Stomach (tissue), 9 donors: ENCODE data around the gene HK1. TPM values are rescaled to one million over a fixed set of nuclear protein-coding genes. Genes with fewer than 3 reads are reported as not detected.

Source experiments
- DNase-seq, 2 donors: peaks; one replicate each; pipeline versions ENCODE4 v3.0.0 to v3.0.0-alpha.2; 2013 to 2019
- H3K27ac ChIP-seq, 5 donors: fragments of 200-600 bp in 4 of 5; sonication (generic) in 4 of 5; one replicate each; pipeline ENCODE4 v1.5.1; 2013 to 2019; ENCODE audit warnings: mild to moderate bottlenecking in 1 of 5, moderate library complexity in 1 of 5
- H3K27me3 ChIP-seq, 3 donors: fragments of 200-600 bp; sonication (generic); one replicate each; pipeline ENCODE4 v1.5.1; 2017 to 2019; ENCODE audit warnings: mixed run types in 1 of 3
- H3K36me3 ChIP-seq, 4 donors: fragments of 200-600 bp; sonication (generic); 1 replicate in 3 of 4; 2 replicates in 1 of 4; pipeline ENCODE4 v1.5.1; 2016 to 2019
- H3K4me1 ChIP-seq, 4 donors: fragments of 200-600 bp; sonication (generic); one replicate each; pipeline ENCODE4 v1.5.1; 2016 to 2019
- H3K4me3 ChIP-seq, 4 donors: fragments of 200-600 bp; sonication (generic) in 3 of 4; one replicate each; pipeline ENCODE4 v1.5.1; 2016 to 2019; ENCODE audit warnings: mild to moderate bottlenecking in 1 of 4
- H3K9me3 ChIP-seq, 4 donors: fragments of 200-600 bp; sonication (generic); one replicate each; pipeline ENCODE4 v1.5.1; 2016 to 2019
- EP300 ChIP-seq: sonication (generic); formaldehyde crosslinking; IDR thresholded peaks from one replicate; pipeline ENCODE4 v1.6.1; 2017; ENCODE audit warnings: antibody characterized with exemption
- POLR2A ChIP-seq, 4 donors: fragments of 450-650 bp; IDR thresholded peaks; one replicate each; pipeline ENCODE4 v1.6.1; 2016; ENCODE audit warnings: antibody characterized with exemption in 4 of 4, control low read depth in 2 of 4, mild to moderate bottlenecking in 1 of 4, moderate library complexity in 1 of 4
- POLR2AphosphoS5 ChIP-seq, 3 donors: sonication (generic); formaldehyde crosslinking; IDR thresholded peaks; one replicate each; pipeline ENCODE4 v1.6.1; 2016; ENCODE audit warnings: antibody characterized with exemption in 3 of 3
- WGBS, 5 donors: extraction: QIAGEN DNeasy Blood & Tissue Kit in 3 of 5; methylation state at CpG; one replicate each; pipeline versions ENCODE4 v1.1.5 to v1.1.7; 2013 to 2018; 5-methylcytosine and 5-hydroxymethylcytosine counted together
- intact Hi-C: fragments of 100-400 bp; cut with DNase I; formaldehyde crosslinking; loops from one replicate; pipeline ENCODE4 v1.15.1; 2023; ENCODE audit warnings: low total_unique reads
- polyA plus RNA-seq, 3 donors: library from polyadenylated mRNA; stranded (reverse); fragments of 200-250 nt; gene quantifications; one replicate each; pipeline ENCODE4 v1.2.3, GENCODE V29; 2013
- total RNA-seq, 5 donors: library from RNA; depleted of rRNA; stranded (reverse); fragments of >200 nt; gene quantifications; one replicate each; pipeline versions ENCODE4 v1.1.0 to v1.2.3, GENCODE V29; 2014 to 2016
- TF ChIP-seq, protein P1 (sequence below), 7 experiments: fragments of 450-650 bp in 4 of 7; fragments of 200-600 bp in 3 of 7; sonication (generic) in 3 of 7; IDR thresholded peaks; one replicate each; pipeline ENCODE4 v1.5.1; 2016 to 2019; ENCODE audit warnings: antibody characterized with exemption in 7 of 7, control low read depth in 2 of 7, mild to moderate bottlenecking in 1 of 7
- donor health status: healthy with polysubstance abuse.
- donor health status: Bipolar disorder and iron deficiency.
- donor health status: healthy.

HK1 gene
- total and polyA plus RNA-seq, 8 donors = 32.7 to 60.9 (median 50.8) TPM

DNA sequence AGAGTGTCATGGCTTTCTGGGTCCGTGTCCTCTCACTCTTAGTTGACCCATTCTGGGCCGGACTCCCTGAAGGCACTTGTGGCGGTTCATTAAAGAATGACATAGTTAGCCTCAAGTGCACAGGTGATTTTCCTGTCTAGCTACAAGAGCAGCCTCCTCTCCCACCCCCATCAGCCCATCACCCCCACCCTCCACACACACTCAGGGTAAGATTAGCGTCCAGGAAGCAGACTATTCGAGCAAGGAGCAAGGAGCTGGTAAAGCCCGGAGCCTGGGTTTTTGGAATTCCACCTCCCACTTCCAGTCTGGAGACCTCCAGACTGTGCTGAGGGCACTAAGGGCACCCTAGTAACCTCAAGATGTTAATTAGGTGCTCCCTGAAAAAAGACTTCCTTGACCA is 98.9 kb downstream of the HK1 start:
- H3K9me3 ChIP-seq = no peaks in the 10 kb centered on the region
- WGBS, 5 donors = 74 to 91% (median 82%) methylated on average over 6 of the region's 6 CpGs
- H3K36me3 ChIP-seq = peaks cover 59 to 100% (median 91%) of the 10 kb centered on the region in 4 donors
- TF ChIP-seq POLR2AphosphoS5 (IDR thresholded peaks at IDR 0.05) (no peak), POLR2A (IDR thresholded peaks at IDR 0.05) (no peak), EP300 (no peak)
- TF ChIP-seq, protein P1, sequence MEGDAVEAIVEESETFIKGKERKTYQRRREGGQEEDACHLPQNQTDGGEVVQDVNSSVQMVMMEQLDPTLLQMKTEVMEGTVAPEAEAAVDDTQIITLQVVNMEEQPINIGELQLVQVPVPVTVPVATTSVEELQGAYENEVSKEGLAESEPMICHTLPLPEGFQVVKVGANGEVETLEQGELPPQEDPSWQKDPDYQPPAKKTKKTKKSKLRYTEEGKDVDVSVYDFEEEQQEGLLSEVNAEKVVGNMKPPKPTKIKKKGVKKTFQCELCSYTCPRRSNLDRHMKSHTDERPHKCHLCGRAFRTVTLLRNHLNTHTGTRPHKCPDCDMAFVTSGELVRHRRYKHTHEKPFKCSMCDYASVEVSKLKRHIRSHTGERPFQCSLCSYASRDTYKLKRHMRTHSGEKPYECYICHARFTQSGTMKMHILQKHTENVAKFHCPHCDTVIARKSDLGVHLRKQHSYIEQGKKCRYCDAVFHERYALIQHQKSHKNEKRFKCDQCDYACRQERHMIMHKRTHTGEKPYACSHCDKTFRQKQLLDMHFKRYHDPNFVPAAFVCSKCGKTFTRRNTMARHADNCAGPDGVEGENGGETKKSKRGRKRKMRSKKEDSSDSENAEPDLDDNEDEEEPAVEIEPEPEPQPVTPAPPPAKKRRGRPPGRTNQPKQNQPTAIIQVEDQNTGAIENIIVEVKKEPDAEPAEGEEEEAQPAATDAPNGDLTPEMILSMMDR (IDR thresholded peaks at IDR 0.05) = no peak
- H3K27ac ChIP-seq = peak overlapping the region in 3 of 5 donors; percentile 8 to 57 (median 36)
- H3K4me1 ChIP-seq = peaks cover 0 to 47% (median 30%) of the 10 kb centered on the region in 4 donors
- no peak for DNase-seq
- H3K27me3 ChIP-seq = no peaks in the 10 kb centered on the region
- intact Hi-C loops = no loop called here
- H3K4me3 ChIP-seq = no peak overlapping the region

DNA sequence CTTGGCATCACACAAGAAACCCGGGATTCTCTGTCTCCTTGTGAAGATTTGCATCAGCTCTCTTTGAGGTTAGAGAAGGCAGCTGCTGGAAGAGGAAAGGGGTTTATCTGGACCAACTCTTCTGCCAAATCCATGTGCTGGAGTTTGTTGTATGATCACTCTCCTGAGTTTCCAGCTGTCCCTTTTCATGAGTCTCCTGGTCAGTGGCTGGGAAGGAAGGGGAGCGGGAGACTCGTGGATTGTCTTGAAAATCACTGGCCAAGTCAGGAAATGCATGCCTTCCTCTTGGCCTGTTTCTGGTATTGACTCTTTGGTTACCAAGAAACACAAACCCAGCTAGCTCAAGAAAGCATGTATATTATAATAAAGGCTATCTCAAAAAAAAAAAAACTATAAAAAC is 99.6 kb downstream of the HK1 start:
- intact Hi-C loops = no loop called here
- Histone ChIP-seq H3K4me3 (no peak overlapping the region), H3K4me1 (peaks cover 0 to 47% (median 33%) of the 10 kb centered on the region in 4 donors), H3K27ac (peak overlapping the region in 3 of 5 donors; percentile 36 to 57 (median 36)), H3K27me3 (no peaks in the 10 kb centered on the region), H3K9me3 (no peaks in the 10 kb centered on the region), H3K36me3 (peaks cover 65 to 100% (median 91%) of the 10 kb centered on the region in 4 donors)
- 41 to 66% (median 52%) methylated on average over 3 of the region's 3 CpGs for WGBS, 5 donors
- TF ChIP-seq, protein P1 (IDR thresholded peaks at IDR 0.05) = no peak
- TF ChIP-seq POLR2AphosphoS5 (IDR thresholded peaks at IDR 0.05) = peak in 1 of 3 donors; percentile 3
- DNase-seq = peak in 1 of 2 donors; percentile 67

DNA sequence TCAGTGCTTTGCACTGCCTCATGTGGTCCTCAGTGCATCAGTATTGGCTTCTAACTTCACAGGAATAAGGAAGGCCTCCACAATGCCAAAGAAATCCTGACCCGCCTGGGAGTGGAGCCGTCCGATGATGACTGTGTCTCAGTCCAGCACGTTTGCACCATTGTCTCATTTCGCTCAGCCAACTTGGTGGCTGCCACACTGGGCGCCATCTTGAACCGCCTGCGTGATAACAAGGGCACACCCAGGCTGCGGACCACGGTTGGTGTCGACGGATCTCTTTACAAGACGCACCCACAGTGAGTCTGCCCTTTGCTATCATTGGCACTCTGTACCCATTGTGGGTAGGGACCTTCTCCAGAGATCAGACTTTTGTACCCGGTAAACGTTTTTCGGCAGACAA is 101.5 kb downstream of the HK1 start:
- no peaks in the 10 kb centered on the region for H3K9me3 ChIP-seq
- WGBS, 5 donors = 94 to 98% (median 96%) methylated on average over 16 of the region's 16 CpGs
- H3K4me3 ChIP-seq = no peak overlapping the region
- intact Hi-C loops = loop anchor here (10.0 kb wide), 1 partner anchor 55 kb away; no protein-coding TSS in a partner anchor
- DNase-seq = no peak
- H3K4me1 ChIP-seq = peaks cover 0 to 51% (median 31%) of the 10 kb centered on the region in 4 donors
- H3K27ac ChIP-seq = no peak overlapping the region
- TF ChIP-seq POLR2A (IDR thresholded peaks at IDR 0.05) = no peak
- TF ChIP-seq, protein P1 (IDR thresholded peaks at IDR 0.05) = no peak
- no peak for TF ChIP-seq EP300
- no peak for TF ChIP-seq POLR2AphosphoS5 (IDR thresholded peaks at IDR 0.05)
- peaks cover 65 to 100% (median 91%) of the 10 kb centered on the region in 4 donors for H3K36me3 ChIP-seq
- no peaks in the 10 kb centered on the region for H3K27me3 ChIP-seq

DNA sequence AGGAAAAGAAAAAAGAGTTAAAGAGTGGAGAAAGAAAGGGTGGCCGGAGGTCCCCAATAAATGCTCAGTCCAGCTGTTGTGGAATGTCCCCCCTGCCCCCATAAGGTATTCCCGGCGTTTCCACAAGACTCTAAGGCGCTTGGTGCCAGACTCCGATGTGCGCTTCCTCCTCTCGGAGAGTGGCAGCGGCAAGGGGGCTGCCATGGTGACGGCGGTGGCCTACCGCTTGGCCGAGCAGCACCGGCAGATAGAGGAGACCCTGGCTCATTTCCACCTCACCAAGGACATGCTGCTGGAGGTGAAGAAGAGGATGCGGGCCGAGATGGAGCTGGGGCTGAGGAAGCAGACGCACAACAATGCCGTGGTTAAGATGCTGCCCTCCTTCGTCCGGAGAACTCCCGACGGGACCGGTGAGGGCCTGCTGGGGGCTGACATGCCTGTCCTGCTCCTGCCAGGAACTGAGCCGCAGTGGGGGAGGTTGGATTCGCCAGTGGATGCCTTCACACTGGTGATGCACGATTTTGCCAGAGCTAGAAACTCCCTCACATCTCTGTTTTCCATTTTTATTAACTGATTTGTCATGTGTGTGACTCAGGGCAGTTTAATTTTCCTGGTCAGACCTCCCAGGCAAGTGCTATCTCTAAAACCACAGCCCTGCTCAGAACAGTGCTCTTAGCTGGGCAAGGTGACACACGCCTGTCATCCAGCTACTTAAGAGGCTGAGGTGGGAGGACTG is 104.3 kb downstream of the HK1 start:
- intact Hi-C loops = loop anchor here (10.0 kb wide), 1 partner anchor 58 kb away; no protein-coding TSS in a partner anchor
- no peaks in the 10 kb centered on the region for H3K9me3 ChIP-seq
- no peak overlapping the region for H3K4me3 ChIP-seq
- peaks cover 0 to 33% (median 15%) of the 10 kb centered on the region in 4 donors for H3K4me1 ChIP-seq
- H3K36me3 ChIP-seq = peaks cover 71 to 100% (median 98%) of the 10 kb centered on the region in 4 donors
- peak overlapping the region in 2 of 5 donors; percentile 3 to 27 for H3K27ac ChIP-seq
- DNase-seq = no peak
- TF ChIP-seq POLR2AphosphoS5 (IDR thresholded peaks at IDR 0.05) (no peak), EP300 (no peak), POLR2A (IDR thresholded peaks at IDR 0.05) (no peak)
- TF ChIP-seq, protein P1 (IDR thresholded peaks at IDR 0.05) = no peak
- 87 to 93% (median 92%) methylated on average over 26 of the region's 26 CpGs for WGBS, 5 donors
- H3K27me3 ChIP-seq = no peaks in the 10 kb centered on the region
